Amygdala (tissue), 56 donors: ENCODE measurements around the gene ITPRIPL1.
"Not testable (repeated sequence)": the region's sequence is repeated elsewhere in the genome, so short reads cannot be mapped to it uniquely, and the experiment has no call there.

ENCODE experiments used
- DNase-seq, 56 donors: peaks; one replicate each; lab custom pipeline; 2025; lab: John Stamatoyannopoulos, UW

Gene ITPRIPL1, protein sequence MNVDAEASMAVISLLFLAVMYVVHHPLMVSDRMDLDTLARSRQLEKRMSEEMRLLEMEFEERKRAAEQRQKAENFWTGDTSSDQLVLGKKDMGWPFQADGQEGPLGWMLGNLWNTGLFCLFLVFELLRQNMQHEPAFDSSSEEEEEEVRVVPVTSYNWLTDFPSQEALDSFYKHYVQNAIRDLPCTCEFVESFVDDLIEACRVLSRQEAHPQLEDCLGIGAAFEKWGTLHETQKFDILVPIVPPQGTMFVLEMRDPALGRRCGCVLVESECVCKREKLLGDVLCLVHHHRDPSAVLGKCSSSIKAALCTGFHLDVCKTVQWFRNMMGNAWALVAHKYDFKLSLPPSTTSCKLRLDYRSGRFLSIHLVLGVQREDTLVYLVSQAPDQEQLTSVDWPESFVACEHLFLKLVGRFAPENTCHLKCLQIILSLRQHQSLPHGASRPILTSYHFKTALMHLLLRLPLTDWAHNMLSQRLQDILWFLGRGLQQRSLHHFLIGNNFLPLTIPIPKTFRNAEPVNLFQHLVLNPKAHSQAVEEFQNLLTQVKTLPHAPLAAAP

DNA sequence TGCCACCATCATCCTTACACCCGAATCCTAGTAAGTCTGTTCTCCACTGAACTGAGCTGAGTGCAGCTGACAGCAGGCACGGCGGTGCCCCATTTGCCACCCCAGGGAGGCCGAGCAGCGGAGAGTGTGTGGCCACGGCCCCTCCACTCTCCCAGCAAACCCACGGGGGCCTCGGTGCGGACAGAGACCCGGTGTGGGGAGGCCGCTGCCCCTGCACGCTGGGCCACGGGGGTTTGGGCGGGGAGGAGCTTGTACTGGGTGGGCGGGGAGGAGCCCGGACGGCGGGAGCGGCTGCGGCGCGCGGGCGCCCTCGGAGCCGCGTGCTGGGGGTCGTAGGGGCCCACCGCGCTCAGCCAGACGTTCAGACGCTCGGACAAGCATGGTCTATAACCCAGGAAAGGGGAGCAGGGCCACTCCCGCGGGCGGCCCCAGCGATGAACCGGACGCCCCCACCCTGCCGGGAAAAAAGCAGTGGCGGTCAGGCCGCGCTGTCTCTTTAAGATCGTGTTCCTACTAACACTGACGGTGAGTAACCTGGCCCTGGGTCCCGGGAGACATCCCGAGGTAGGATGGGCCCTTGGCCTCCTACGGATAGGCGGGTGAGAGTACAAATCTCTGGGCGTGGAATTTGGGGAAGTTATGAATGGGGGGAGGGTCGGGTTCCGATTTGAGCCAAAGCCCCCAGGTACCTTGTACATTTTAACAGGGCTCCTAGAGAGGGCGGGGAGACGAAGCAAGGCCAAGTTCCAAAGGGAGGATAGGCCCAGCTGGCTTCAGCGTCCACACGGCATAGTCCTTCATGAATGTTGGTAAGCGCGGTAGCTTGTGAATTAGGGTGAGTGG is at the start of gene ITPRIPL1:
Gene ITPRIPL1 (plus strand): TSS at position 277 of the 843 bp plus-strand sequence. CDS start 523 bp downstream, at position 800.
- peak in 2 of 56 donors; percentile 7 to 28 for DNase-seq

DNA sequence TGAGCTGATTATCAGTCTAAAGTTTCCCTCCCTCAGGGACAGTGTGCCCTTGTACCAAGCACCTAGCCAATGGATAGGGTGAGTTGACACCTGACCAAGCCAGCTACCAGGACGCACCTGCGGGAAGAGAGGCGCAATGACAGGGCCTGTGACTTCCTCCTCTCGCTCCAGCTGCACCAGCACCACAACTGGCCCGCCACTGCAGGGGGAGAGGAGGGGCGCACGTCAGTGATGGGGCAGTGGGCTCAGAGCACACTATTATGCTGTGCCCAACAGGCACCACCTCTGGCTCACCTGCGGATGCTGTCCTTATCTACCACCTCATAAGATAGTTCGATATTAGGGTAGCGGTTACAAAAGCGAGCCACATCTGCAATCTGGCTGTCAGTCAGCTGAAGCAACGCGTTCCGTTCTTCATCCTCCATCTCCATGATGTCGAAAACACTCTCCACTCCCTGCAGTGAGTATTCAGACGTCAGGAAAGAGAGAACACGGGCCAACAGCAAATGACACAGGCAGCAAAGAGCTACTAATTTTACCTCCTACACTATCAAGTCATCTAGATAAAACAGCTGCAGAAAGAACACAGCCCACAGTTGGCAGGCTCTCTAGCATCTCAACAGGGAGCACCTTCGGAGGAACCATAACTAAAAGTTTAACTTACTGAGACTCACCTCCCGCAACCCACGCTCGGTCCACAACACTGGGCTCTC is 48.2 kb upstream of the ITPRIPL1 start:
- peak in 1 of 56 donors; percentile 15 for DNase-seq

DNA sequence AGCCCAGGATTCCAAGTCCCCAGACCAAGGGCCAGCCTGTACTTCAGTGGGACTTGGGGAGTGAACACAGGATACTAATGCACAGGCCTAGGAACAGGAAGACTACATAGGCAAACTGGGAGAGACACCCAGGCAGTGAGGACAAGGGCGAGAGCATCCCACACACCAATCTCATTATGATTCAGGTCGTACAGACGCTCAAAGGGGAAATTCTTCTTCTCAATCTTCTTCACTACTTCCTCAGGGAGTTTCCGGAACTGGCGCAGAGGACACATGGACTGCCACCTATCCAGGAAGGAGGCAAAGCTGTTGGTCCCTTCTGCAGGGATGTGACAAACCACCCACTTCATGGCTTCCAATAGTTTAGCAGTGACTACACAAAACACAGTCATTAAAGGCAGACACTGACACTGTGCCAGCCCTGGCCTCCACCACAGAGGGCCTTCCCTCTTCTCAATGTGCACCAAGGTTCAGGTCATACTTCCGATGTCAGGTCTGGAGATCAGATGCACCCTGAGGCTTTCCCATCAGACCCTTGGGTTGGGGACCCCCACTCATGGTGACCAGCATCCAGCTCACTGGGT is 37.8 kb upstream of the ITPRIPL1 start:
- no peak for DNase-seq

DNA sequence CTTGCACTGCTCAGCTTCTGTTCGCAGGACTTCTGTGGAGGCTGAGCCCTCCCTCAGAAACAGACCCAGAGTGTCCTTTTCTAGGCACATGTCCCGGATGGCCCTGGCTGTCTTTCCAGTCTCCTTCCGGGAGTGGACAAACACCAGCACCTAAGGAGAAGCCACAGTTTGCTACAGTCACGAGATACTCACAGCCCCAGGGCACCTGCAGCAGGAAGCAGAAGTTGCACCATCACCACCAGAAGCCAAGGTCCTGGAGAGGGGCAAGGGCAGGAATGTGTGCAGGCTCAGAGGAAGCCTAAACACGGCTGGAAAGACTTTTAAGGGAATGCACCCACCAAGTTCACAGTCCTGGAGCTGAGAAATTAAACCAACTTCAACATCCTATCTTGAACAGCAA is 33.4 kb upstream of the ITPRIPL1 start:
- DNase-seq, result no peak

DNA sequence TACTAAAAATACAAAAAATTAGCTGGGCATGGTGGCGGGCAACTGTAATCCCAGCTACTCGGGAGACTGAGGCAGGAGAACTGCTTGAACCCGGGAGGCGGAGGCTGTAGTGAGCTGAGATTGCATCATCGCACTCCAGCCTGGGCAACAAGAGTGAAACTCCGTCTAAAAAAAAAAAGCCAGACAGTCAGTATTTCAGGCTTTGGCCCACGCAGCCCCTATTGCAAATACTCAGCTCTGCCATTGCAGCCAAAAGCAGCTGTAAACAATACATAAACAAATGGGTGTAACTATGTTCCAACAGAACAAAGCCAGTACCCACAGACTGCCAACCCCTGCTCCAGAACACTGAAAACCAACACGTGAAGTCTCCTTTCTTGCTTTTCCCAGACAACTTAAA is 30.8 kb upstream of the ITPRIPL1 start:
- DNase-seq, result not testable (repeated sequence)

DNA sequence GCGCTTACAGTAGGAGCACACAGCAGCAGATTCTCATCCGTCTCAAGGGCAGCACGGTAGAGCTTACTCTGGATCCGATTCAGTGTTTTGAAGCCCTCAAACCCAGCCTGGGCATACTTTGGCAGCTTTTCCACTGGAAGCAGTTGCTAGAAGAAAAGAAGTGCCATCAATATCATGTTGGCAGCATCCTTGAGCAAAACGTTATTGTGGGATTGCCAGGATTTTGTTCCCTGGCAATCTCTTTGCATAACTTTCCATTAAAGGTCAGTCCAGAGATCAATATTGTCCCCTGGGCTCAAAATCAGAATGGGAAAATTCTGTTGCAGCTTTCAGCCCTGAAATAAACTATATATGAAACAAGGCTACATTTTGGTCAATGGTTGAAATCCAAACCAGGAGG is 28.2 kb upstream of the ITPRIPL1 start:
- no peak for DNase-seq

DNA sequence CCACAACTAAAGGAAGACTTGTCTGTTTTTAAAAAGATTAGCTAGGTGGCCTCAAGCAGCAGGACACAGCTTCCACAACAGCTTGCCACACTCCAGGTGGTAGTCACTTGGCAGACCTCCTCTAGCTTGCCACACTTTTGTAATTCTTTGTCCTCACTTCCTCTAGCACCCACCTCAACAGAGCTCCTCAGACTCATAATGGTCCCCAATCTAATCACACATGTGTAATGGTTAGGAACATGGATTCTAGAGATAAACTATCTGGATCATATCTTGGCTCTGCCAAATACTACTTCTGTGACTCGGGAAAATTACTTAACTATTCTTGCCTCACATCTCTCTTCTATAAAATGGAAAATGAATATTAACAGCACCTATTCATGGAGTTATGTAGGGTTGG is 23.3 kb upstream of the ITPRIPL1 start:
- DNase-seq, result no peak

DNA sequence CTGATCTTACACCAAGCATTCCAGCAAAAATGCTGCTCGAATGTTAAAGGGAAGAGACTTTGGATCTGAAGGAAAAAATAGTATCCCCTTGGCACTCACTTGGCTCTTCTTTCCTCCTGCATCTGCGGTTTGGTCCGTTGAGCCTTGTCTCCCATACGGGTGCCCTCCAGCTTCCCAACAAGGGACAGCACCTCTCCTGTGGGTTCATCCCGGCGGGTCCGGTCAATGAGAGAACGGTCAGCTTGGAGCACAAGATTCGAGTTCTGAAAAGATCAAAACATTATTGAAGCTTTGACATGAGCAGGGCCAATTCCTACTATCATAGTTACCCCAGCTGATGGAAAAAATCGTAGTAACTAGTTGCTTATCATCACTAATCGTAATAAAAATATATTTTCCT is 20.5 kb upstream of the ITPRIPL1 start:
- DNase-seq, result no peak

DNA sequence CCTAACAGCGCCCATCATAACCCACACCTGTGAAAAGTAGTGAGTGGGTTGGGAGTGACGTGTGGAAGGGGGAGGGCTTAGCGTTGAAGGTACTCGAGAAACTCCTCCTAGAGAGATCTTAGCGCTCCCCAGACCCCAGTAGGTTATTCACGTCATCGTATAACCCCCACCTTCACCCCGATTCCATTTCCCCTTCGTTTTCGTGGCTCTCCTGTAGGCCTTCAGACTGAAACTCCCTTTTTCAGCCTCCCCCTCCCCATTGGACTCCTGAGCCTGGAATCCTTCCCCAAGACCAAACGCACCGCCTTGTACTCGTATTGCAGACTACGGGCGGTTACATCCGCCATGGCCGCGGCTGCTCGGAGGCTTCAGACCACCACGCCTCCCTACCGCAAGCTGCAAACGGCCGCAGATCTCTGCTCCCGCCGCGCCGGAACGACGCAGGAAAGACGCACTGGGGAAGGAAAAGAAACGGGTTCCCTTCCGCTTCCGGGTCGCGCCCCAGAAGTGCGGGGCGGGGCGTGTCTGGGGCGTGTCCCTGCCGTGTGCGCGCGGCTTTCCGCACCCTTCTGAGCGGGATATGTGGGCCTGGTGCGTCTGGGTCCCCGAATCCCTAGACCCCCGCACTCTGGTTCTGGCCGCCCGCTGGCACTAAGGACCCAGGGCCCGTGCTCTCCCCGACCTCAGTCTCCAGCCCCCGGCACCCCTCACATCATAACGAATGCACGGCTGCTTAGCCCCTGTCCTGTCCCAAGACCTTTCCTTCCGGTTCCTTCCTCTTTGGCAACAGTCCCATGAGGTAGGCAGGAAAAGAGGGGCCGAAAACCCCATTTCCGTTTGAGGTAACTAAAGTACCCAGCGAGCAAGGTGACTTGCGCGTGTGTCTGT is 19.8 kb upstream of the ITPRIPL1 start, which contains the start of gene SNRNP200:
Gene SNRNP200 (minus strand): TSS at position 456 of the 888 bp plus-strand sequence. CDS start 109 bp downstream, at position 347.
- peak; percentile 33 to 93 (median 78) for DNase-seq

DNA sequence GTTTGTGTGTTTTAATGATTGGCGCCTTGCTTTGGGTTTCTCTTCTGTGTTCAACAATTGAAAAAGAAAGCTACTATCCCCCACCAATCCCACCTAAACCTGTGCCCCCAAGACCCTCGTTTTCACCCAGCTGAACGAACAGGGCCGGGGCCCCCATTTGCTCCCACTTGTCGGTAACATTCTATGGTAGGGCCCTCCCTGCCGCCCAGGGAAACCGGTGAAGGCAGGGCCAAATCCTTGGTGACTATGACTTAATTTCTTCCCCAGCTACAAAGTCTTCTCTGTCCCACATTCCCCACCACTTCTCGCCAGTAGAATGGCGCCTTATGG is 19.2 kb upstream of the ITPRIPL1 start:
- no peak for DNase-seq

DNA sequence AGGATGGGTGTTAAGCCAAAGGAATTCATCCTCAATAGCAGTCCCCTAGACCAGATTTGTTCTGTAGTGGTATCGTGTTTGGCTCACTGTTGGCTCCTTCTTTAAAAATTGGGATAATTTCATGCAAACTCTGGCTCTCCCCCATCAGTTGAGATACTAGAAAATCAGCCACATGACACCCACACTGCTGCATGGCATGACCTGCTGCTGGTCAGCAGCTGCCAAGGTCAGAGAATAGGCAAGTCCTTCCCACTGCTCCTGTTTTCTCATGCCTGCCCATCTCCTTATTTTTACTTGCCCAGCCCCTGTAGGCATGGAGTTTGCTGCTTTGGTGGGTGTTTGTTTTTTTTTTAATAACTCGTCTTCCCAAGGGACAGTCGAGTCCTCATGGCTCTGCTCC is 18.7 kb upstream of the ITPRIPL1 start:
- no peak for DNase-seq

DNA sequence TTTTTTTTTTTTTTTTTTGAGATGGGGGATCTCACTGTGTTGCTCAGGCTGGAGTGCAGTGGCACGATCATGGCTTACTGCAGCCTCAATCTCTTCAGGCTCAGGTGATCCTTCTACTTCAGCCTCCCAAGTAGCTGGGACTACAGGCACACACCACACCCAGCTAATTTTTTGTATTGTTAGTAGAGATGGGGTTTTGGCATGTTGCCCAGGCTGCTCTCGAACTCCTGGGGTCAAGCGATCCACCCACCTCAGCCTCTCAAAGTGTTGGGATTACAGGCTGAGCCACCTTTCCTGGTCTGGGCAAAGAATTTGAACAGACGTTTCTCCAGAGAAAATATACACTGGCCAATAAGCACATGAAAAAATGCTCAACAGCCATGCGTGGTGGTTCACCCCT is 16.9 kb upstream of the ITPRIPL1 start:
- DNase-seq, result no peak

DNA sequence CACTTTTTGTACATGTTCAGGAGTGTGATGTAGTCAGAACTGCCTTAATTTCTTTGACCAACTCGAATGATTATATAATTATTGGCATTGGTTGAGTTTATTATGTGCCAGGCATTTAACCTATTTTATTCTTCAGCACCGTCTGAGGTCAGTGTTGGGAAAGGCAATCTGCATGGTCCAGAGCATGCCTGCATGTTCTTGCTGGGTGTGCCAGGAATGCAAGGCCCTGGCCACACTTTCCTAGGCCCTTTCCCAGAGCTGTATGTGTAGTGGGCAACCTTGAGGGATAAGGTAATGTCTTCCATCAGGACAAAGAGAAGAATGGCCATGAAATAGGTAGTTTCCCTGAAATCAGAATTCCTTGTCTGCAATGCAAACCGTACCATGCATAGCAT is 10.1 kb upstream of the ITPRIPL1 start:
- no peak for DNase-seq

DNA sequence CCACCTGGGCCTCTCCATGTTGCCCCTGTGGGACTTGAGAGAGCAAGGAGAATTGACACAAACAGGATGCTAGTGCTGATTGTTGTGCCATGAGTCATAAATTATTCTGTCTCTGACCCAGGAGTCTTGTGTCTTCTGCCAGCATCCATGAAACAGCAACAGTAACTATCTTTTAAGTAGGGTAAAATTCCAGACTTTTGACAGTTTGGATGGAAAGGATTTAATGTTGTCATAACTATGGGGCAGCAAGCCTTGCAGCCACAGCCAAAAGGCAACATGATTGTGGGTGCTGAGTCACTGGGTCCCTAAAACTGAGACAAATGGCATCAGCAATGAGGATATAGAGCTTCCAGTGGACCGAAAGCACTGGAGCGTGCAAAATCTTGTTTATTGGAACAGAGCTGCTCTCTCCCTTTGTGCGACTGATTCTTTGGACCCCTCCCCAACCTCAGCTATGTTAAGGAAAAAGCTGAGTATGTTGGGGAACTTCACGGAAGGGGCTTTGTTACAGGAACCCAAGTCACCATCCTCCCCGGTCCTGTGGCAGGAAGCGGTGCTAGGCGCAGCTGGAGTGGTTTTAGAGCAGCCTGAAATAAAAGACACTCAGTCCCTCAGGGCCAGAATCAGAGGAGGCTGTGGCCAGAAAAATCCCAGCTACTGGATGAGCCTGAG is 9.6 kb upstream of the ITPRIPL1 start:
- DNase-seq, result no peak

DNA sequence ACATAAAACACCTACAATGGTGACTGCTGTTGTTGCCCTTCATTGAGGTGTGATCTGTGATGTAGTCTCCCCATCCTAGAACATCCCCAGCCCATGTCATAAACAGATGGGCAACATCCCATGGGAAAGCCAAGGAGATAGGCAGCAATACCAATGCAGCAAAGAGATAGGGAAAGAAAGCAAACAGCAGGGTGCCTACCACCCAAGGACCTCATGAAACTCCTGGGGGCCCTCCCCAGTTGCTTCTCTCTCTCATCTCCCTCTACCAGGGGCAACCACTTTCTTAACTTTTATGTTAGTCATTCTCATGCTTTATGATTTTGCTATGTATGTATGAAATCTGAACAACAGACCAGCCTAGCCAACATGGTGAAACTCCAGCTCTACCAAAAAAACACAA is 8.1 kb upstream of the ITPRIPL1 start:
- no peak for DNase-seq

DNA sequence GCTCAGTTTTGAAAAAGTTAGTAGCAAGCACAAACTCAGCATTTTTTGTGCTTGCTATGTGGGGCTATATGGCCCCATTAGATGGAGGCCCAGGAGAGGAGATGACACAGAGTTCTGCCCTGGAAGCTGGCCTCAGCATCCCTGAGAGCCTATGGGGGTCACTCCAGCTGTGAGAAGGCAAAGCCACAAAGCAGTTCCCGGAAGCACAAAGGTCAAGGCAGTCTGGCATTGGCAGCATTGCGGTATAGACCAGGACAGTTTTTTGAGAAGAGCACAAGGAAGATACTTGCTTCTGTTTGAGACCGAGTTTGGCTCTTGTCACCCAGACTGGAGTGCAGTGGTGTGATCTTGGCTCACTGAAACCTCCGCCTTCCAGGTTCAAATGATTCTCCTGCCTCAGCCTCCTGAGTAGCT is 7.5 kb upstream of the ITPRIPL1 start:
- DNase-seq, result no peak

DNA sequence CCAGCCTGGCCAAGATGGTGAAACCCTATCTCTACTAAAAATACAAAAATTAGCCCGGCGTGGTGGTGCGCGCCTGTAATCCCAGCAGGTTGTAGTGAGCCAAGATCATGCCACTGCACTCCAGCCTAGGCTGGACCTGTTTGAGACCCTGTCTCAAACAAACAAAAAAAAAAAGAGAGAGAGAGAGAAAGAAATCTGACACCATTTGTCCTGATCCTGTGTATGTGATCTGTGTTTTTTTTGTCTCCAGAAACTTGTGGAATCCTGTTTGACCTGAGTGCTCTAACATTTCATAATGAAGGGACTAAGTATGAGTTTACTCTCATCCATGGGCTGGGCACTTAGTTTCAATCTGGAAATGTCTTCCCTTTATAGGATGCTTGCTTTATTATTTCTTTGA is 6.4 kb upstream of the ITPRIPL1 start:
- DNase-seq, result no peak

DNA sequence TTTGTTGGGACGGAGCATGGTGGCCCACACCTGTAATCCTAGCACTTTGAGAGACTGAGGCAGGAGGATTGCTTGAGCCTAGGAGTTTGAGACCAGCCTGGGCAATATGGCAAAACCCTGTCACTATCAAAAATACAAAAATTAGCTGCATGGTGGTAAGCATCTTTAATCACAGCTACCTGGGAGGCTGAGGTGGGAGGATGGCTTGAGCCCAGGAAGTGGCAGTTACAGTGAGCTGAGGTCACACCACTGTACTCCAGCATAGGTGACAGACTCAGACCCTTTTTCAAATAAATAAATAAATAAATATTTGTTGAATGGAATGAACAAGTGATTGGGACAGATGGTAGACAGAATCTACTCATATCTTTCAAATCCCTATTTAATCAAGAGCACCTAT is 5.7 kb upstream of the ITPRIPL1 start:
- no peak for DNase-seq

DNA sequence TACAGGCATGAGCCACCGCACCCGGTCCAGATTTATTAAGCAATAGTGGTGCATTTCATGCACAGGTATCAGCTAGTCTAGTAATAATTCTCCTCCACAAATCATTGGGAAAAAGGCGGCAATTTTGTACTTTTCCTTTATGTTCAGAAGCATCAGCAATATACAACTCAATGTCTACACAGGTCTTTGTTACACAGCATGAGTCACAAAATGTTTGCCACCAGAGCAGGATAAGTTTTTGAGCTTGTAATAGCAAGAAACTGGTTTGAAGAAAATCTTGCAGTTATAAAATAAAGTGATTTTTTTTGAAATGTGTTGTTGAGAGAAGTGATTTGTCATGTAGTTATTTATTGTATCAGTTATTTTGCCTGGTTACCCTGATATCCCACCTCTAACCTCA is 4.8 kb upstream of the ITPRIPL1 start:
- DNase-seq, result no peak
